Left forelimb (tissue), 1 donor: ENCODE data around the gene OR8G1.
"Not testable (repeated sequence)": the region's sequence is repeated elsewhere in the genome, so short reads cannot be mapped to it uniquely, and the experiment has no call there.

Experiments
- DNase-seq: peaks from one replicate; pipeline ENCODE4 v3.0.0-alpha.2; 2018; ENCODE audit warnings: low spot score

The OR8G1 gene

GRCh38 chr11:124238512-124238911 is 2.4 kb upstream of the OR8G1 start:
- no peak for DNase-seq

- not testable (repeated sequence) for DNase-seq
Measured at GRCh38 chr11:124249869-124250268, 9.0 kb downstream of the OR8G1 start.

DNA sequence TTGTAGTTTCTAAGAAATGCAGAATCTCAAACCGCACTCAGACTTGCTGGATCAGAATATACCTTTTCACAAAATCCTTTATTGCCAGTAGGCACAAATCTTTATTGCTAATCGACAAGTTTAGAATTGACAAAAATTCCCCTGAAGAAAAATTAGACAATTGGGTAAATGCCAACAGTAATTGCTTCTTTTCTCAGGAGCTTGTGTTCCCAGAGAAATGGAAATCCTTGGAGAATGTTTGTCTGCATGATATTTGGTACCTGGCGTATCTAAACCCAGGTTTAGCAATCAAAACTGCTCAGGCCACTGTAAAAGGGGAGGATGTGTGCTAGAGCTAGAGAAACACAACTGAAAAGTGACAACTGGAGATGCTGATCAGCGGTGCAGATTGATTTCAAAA is 15.2 kb downstream of the OR8G1 start, which contains the start of gene OR8G5:
OR8G5 (plus strand) TSS at position 301 of the 400 bp plus-strand sequence. CDS start 8,556 bp downstream, outside the sequence.
- no peak for DNase-seq

DNA sequence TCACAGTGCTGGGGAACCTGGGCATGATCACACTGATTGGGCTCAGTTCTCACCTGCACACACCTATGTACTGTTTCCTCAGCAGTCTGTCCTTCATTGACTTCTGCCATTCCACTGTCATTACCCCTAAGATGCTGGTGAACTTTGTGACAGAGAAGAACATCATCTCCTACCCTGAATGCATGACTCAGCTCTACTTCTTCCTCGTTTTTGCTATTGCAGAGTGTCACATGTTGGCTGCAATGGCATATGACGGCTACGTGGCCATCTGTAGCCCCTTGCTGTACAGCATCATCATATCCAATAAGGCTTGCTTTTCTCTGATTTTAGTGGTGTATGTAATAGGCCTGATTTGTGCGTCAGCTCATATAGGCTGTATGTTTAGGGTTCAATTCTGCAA is 24.1 kb downstream of the OR8G1 start:
- not testable (repeated sequence) for DNase-seq

GRCh38 chr11:124270886-124271285 is 30.0 kb downstream of the OR8G1 start:
- DNase-seq, result not testable (repeated sequence)

DNA sequence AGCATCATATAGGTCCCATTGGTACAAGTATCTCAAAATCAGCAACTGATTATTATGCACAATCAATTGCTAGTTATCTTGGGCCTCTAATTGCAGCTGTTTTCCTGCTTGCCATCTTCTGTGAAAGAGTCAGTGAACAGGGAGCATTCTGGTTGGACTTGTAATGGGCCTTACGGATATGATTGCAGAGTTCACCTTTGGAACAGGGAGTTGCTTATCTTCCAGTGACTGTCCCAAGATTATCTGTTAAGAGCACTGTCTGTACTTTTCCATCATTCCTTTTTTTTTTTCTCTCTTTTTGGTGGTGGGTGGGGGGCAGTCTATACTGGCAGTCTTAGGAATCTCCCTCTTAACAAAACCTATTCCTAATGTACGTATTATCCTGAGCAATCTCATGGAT is 33.1 kb downstream of the OR8G1 start:
- no peak for DNase-seq

DNA sequence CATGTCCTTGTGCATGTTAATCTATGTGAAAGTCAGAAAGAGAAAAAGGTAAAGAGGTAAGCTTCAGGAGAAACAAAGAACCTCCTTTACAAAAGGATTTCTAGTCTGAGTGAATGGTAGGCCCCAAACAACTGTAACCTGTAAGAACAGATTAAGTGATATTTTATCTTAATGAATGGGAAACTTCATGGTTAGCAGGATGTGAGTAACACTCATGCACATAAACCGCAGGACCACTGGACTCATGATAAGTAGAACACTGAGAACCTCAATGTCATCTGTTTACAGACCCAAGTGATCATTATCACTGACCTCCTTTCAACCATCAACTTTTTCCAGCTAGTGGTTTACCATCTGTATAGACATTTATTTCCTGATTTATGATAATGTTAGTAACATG is 35.2 kb downstream of the OR8G1 start:
- no peak for DNase-seq

GRCh38 chr11:124277207-124277606 is 36.3 kb downstream of the OR8G1 start:
- DNase-seq, result no peak

DNA sequence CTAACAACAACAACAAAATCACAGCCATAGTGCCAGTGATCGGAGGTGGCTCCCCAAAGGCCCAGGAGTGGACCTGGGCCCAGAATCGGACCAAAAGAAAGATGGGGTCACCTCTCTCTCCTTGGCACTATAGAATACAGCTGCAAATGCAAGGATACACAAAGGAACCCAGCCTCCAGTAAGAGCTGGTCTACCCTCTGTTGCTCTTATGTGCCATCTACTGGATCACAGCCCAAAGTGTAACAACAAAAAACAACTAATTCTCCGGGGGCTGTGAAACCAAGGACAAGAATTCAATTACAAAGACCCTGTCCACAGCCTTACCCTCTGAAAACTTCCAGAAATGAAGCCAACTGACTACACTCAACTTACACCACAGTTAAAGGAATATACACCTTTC is 36.9 kb downstream of the OR8G1 start:
- DNase-seq, result no peak

- DNase-seq, result no peak
Measured at GRCh38 chr11:124278261-124278660, 37.4 kb downstream of the OR8G1 start.

GRCh38 chr11:124285610-124286344 is 44.9 kb downstream of the OR8G1 start:
- no peak for DNase-seq

DNA sequence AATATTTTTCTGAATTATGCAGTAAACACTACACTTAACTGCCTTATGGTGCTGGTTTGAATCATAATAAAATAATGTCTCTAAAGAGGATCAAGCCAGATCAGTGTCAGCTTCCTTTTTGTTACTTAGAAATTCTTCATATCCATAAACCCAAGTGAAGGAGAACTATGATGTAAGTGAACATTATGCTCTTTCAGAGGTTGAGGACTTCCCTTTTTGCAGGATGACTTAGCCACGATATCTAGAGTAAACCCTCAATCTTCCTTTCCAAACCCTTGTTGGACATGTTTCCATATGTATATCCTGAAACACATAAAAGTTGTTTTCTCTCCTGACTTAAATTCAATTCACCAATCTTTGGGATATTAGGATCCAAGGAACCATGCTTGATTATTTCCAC is 53.8 kb downstream of the OR8G1 start:
- DNase-seq, result no peak

DNA sequence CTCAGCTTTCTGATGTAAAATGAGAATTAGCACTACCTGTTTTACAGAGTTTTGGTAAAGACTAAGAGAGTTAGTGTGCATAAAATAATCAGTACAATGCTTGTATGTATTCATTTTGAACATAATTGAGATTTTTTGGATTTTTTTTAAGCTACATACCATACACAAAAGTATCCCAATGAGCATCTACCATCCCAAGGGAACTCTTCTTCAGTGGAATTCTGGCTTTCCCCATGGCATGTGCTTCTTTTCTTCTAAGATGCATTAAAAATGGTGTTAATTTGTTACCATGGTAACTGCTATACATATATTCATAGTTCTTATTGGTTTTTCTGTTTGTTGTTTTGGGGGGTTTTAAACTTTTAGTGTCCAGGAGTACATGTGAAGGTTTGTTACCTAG is 55.1 kb downstream of the OR8G1 start:
- DNase-seq, result no peak

DNA sequence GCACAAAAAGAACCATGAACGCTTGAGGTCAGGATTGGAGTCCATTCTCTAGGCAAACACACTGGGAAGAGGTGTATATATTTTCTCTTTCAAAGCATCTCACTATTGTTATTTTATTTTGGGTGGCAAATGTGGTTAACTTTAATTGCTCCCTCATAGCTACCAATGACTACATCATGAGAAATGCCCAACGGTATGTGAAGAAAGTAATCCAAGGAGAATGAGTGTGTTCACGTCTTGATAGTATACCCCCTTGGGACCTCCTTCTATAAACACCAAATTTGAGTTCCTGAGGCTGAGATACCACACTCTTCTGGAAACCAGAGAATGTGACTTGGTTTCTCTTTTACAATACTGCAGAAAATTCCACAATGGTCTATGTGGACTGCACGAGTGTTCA is 57.0 kb downstream of the OR8G1 start:
- no peak for DNase-seq

DNA sequence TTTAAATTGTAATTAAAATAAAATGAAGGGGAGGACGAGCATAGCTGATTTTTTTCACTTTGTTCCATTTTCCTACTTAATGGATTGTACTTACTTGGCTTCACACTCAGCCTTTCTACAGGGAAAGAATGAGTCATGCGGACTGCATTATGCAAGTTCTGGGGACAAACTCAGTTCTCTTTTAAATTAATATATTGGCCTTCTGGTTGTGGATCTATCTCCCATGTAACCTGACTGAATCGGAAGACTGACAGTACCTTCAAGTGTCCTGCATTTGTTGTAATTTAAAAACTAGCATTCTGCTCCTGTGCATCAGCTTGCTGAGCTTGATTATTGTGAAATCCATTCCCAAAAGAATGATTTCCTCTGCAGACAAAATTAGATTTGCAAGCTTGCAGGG is 60.7 kb downstream of the OR8G1 start:
- DNase-seq, result no peak

DNA sequence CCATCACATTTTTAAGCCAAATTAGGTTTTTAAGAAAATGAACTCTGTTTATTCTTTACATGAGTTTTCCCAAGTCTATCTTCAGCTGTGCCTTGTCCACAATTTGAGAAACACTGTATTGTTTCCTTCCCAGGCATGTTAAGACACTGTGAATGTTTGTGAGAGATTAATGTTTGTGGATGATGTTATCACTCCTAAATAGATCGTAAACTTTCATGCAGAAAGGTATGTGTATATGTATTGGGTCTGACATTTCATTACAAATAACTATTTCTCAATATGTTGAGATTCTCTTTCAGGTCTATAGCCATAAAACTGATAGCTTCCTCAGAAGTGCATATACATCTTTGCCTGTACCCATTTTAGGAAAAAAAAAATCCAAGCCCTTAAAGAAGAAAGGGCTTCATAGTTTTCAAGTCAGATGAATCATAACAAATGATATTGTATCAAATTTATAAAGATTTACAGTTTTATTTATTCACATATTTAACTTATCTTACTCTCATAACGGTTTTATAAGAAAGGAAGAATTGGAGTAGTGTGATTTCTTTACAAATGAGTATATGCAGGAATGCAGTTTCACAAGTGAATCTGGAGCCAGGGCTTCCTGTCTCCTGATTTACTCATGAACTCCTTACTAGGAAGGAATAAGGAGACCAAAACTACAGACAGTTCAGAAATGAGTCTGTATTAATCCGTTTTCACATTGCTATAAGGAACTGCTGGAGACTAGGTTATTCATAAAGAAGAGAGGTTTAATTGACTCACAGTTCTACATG is 61.6 kb downstream of the OR8G1 start:
- DNase-seq, result no peak
